Trophoblast cell (in vitro differentiated cells and primary cell): Measurements from ENCODE around the gene INS.
A peak's percentile ranks its signal among the peaks of the same experiment; 100 is the strongest.

Experiments used
- DNase-seq, 2 donors: peaks; one replicate each; pipeline ENCODE4 v3.0.0-alpha.2; 2016
- H2AFZ ChIP-seq: 2 replicates; pipeline ENCODE4 v1.6.1; 2013; ENCODE audit warnings: low read length, moderate library complexity, mild to moderate bottlenecking; ENCODE audit not compliant: insufficient read depth, poor library complexity
- H2AK5ac ChIP-seq: 2 replicates; pipeline ENCODE4 v1.6.1; 2013; ENCODE audit warnings: mild to moderate bottlenecking, low read length
- H2BK120ac ChIP-seq: 2 replicates; pipeline ENCODE4 v1.6.1; 2013; ENCODE audit warnings: low read length, mild to moderate bottlenecking, moderate library complexity; ENCODE audit not compliant: insufficient read depth, poor library complexity
- H2BK12ac ChIP-seq: 2 replicates; pipeline ENCODE4 v1.6.1; 2013; ENCODE audit warnings: mild to moderate bottlenecking, low read length, moderate library complexity
- H2BK5ac ChIP-seq: 2 replicates; pipeline ENCODE4 v1.6.1; 2013; ENCODE audit warnings: low read length, low read depth, moderate library complexity, mild to moderate bottlenecking; ENCODE audit not compliant: poor library complexity
- H3K14ac ChIP-seq: 2 replicates; pipeline ENCODE4 v1.6.1; 2013; ENCODE audit warnings: mild to moderate bottlenecking, low read length
- H3K18ac ChIP-seq: 2 replicates; pipeline ENCODE4 v1.6.1; 2013; ENCODE audit warnings: mild to moderate bottlenecking, low read length
- H3K23ac ChIP-seq: 2 replicates; pipeline ENCODE4 v1.6.1; 2013; ENCODE audit warnings: low read length
- H3K27ac ChIP-seq: 2 replicates; pipeline ENCODE4 v1.5.1; 2013; ENCODE audit warnings: low read depth, mild to moderate bottlenecking, inconsistent platforms, low read length, moderate library complexity
- H3K27me3 ChIP-seq: 2 replicates; pipeline ENCODE4 v1.6.1; 2013; ENCODE audit warnings: inconsistent platforms, mild to moderate bottlenecking, low read length, moderate library complexity; ENCODE audit not compliant: insufficient read depth
- H3K36me3 ChIP-seq, 2 experiments: 1 replicate in 1 of 2; 2 replicates in 1 of 2; pipeline ENCODE4 v1.6.1; 2013; ENCODE audit warnings: low read length in 2 of 2, mild to moderate bottlenecking in 2 of 2, moderate library complexity in 1 of 2; ENCODE audit not compliant: insufficient read depth in 2 of 2, control insufficient read depth in 1 of 2
- H3K4ac ChIP-seq: 2 replicates; pipeline ENCODE4 v1.6.1; 2013; ENCODE audit warnings: low read depth, mild to moderate bottlenecking, low read length, moderate library complexity
- H3K4me1 ChIP-seq, 2 experiments: 1 replicate in 1 of 2; 2 replicates in 1 of 2; pipeline ENCODE4 v1.6.1; 2013; ENCODE audit warnings: low read length in 2 of 2, mild to moderate bottlenecking in 2 of 2, moderate library complexity in 1 of 2; ENCODE audit not compliant: insufficient read depth in 2 of 2, control insufficient read depth in 1 of 2
- H3K4me2 ChIP-seq: 2 replicates; pipeline ENCODE4 v1.6.1; 2013; ENCODE audit warnings: inconsistent platforms, mild to moderate bottlenecking, low read length, moderate library complexity
- H3K4me3 ChIP-seq: 2 replicates; pipeline ENCODE4 v1.5.1; 2013; ENCODE audit warnings: mild to moderate bottlenecking, low read depth, low read length, inconsistent platforms
- H3K79me1 ChIP-seq: one replicate; pipeline ENCODE4 v1.6.1; 2013; ENCODE audit warnings: low read length
- H3K79me2 ChIP-seq: 2 replicates; pipeline ENCODE4 v1.6.1; 2013; ENCODE audit warnings: low read length, mild to moderate bottlenecking; ENCODE audit not compliant: control insufficient read depth, insufficient read depth, poor library complexity
- H3K9ac ChIP-seq: 2 replicates; pipeline ENCODE4 v1.6.1; 2013; ENCODE audit warnings: mild to moderate bottlenecking, low read length
- H3K9me3 ChIP-seq: 2 replicates; pipeline ENCODE4 v1.6.1; 2013; ENCODE audit warnings: low read depth, mild to moderate bottlenecking, control low read depth, inconsistent platforms, low read length; ENCODE audit not compliant: insufficient read depth
- H4K12ac ChIP-seq: 2 replicates; pipeline ENCODE4 v1.6.1; 2013; ENCODE audit warnings: low read depth, mild to moderate bottlenecking, low read length, moderate library complexity
- H4K8ac ChIP-seq: 2 replicates; pipeline ENCODE4 v1.6.1; 2013; ENCODE audit warnings: low read depth, mild to moderate bottlenecking, low read length, moderate library complexity
- H4K91ac ChIP-seq: one replicate; pipeline ENCODE4 v1.6.1; 2013; ENCODE audit warnings: low read depth, mild to moderate bottlenecking, low read length, moderate library complexity
- WGBS: extraction: QIAGEN DNeasy Blood & Tissue Kit; methylation state at CpG from one replicate; pipeline ENCODE4 v1.1.7; 2013; ENCODE audit warnings: missing lambda C conversion rate; ENCODE audit not compliant: insufficient read length, insufficient coverage; ENCODE audit errors: extremely low coverage; 5-methylcytosine and 5-hydroxymethylcytosine counted together

INS gene

DNA sequence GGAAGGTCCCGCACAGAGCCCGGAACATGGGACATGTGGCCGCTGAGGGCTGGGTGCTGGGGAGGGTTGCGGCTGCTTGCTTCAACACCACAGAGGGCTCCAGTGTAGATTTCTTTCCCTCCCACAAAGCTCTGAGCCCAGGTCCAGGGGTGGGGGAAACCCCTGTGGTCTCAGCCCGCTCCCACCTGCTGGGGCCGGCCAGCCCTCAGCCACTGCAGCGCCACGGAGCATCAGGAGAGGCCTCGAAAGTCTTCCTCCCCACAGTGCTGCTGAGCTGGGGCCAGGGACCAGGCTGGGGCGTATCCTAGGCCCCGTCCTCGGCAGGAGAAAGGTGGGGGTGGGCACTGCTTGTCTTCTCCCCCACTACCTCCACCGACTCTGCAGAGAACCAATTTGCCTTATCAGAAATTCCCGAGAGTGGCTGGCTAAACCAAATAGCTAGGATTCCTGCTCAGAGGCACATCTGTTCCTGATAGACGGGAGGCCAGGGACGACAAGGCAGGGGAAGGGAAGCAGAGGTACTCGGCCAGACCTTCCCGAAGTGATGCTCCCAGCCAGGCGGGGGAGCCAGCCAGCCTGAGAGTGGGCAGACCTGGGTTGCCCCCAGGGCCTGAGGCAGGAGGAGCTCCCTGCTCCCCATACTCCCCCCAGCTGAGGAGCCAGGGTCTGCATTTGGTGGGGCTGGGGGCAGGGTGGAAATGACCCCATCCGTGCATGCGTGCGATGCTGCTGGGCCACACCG, 40.5 kb downstream of the INS start:
- H3K23ac ChIP-seq: no peak overlapping the region
- H3K14ac ChIP-seq: no peak overlapping the region
- no peak overlapping the region for H2AK5ac ChIP-seq
- H3K4me2 ChIP-seq: no peak overlapping the region
- no peak overlapping the region for H3K4ac ChIP-seq
- H3K4me3 ChIP-seq: no peak overlapping the region
- peaks cover 13% of the 10 kb centered on the region for H3K9me3 ChIP-seq
- no peaks in the 10 kb centered on the region for H3K36me3 ChIP-seq
- H2BK5ac ChIP-seq: no peak overlapping the region
- WGBS: no CpG with 5 or more reads among the region's 23 CpGs
- no peak overlapping the region for H4K8ac ChIP-seq
- no peak overlapping the region for H2AFZ ChIP-seq
- peaks cover 2% of the 10 kb centered on the region for H3K27me3 ChIP-seq
- no peak overlapping the region for H4K91ac ChIP-seq
- H3K79me2 ChIP-seq: no peaks in the 10 kb centered on the region
- no peak overlapping the region for H3K18ac ChIP-seq
- DNase-seq: peak in 1 of 2 donors; percentile 44
- no peak overlapping the region for H3K9ac ChIP-seq
- no peak overlapping the region for H2BK120ac ChIP-seq
- no peak overlapping the region for H3K27ac ChIP-seq
- no peak overlapping the region for H2BK12ac ChIP-seq
- no peaks in the 10 kb centered on the region for H3K79me1 ChIP-seq
- H3K4me1 ChIP-seq: peaks cover 0 to 3% of the 10 kb centered on the region in 2 experiments
- H4K12ac ChIP-seq: no peak overlapping the region

GRCh38 chr11:2118677-2119076, 42.3 kb downstream of the INS start:
- H4K12ac ChIP-seq: no peak overlapping the region
- H3K4me3 ChIP-seq: no peak overlapping the region
- no peak overlapping the region for H3K9ac ChIP-seq
- WGBS: no CpG with 5 or more reads among the region's 4 CpGs
- peaks cover 2% of the 10 kb centered on the region for H3K27me3 ChIP-seq
- peaks cover 17% of the 10 kb centered on the region for H3K9me3 ChIP-seq
- H2AFZ ChIP-seq: no peak overlapping the region
- H3K4ac ChIP-seq: no peak overlapping the region
- no peaks in the 10 kb centered on the region for H3K36me3 ChIP-seq
- H4K91ac ChIP-seq: no peak overlapping the region
- H2BK5ac ChIP-seq: no peak overlapping the region
- no peak for DNase-seq
- H3K4me1 ChIP-seq: peaks cover 0 to 3% of the 10 kb centered on the region in 2 experiments
- H2BK12ac ChIP-seq: no peak overlapping the region
- H2AK5ac ChIP-seq: no peak overlapping the region
- no peak overlapping the region for H3K4me2 ChIP-seq
- no peak overlapping the region for H3K14ac ChIP-seq
- no peak overlapping the region for H3K18ac ChIP-seq
- no peak overlapping the region for H3K23ac ChIP-seq
- H2BK120ac ChIP-seq: no peak overlapping the region
- no peak overlapping the region for H3K27ac ChIP-seq
- H3K79me1 ChIP-seq: no peaks in the 10 kb centered on the region
- H4K8ac ChIP-seq: no peak overlapping the region
- no peaks in the 10 kb centered on the region for H3K79me2 ChIP-seq

- Histone ChIP-seq H2BK120ac (no peak overlapping the region), H3K36me3 (no peaks in the 10 kb centered on the region), H2AK5ac (no peak overlapping the region), H2BK12ac (no peak overlapping the region), H3K4me1 (no peaks in the 10 kb centered on the region), H3K9ac (no peak overlapping the region), H3K27ac (no peak overlapping the region), H4K12ac (no peak overlapping the region), H3K4me2 (no peak overlapping the region), H3K23ac (no peak overlapping the region), H3K9me3 (peaks cover 17% of the 10 kb centered on the region), H3K14ac (no peak overlapping the region), H3K27me3 (peaks cover 2% of the 10 kb centered on the region), H3K4ac (no peak overlapping the region), H3K18ac (no peak overlapping the region), H3K4me3 (no peak overlapping the region), H4K91ac (no peak overlapping the region), H3K79me1 (no peaks in the 10 kb centered on the region), H4K8ac (no peak overlapping the region), H3K79me2 (no peaks in the 10 kb centered on the region), H2BK5ac (no peak overlapping the region), H2AFZ (no peak overlapping the region)
- no peak for DNase-seq
- WGBS: no CpG with 5 or more reads among the region's 1 CpG
These were observed 44.3 kb downstream of the INS start for GRCh38 chr11:2116680-2117079.

DNA sequence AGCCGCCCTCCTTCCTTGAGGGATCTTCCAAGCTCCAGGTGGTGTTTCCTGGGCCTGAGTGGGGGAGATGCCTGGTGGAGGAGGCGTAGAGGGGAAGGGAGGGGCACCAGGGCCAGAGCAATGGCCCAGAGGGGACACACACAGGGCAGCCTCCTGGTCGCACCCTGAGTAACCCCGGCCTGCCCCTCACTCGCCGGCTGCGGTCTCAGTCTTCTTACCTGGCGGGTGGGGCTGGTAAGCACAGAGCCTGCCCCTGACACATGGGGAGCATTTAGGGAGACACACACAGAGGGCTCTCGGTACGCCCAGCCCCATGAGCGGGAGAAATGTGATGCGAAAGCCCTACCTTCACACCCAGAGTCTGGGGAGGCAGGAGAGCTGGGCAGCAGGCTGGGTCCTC, 45.7 kb downstream of the INS start:
- no CpG with 5 or more reads among the region's 12 CpGs for WGBS
- Histone ChIP-seq H4K12ac (no peak overlapping the region), H3K9me3 (peaks cover 16% of the 10 kb centered on the region), H3K4ac (no peak overlapping the region), H3K4me1 (no peaks in the 10 kb centered on the region), H3K79me1 (no peaks in the 10 kb centered on the region), H2AFZ (no peak overlapping the region), H2BK5ac (no peak overlapping the region), H3K27ac (no peak overlapping the region), H3K14ac (no peak overlapping the region), H2BK12ac (no peak overlapping the region), H3K9ac (no peak overlapping the region), H3K27me3 (peaks cover 2% of the 10 kb centered on the region), H3K23ac (no peak overlapping the region), H3K4me3 (no peak overlapping the region), H3K4me2 (no peak overlapping the region), H2BK120ac (no peak overlapping the region), H4K91ac (no peak overlapping the region), H3K79me2 (no peaks in the 10 kb centered on the region), H2AK5ac (no peak overlapping the region), H3K18ac (no peak overlapping the region), H4K8ac (no peak overlapping the region), H3K36me3 (no peaks in the 10 kb centered on the region)
- no peak for DNase-seq
